HL-60/S4 treated with phorbol 12-myristate 13-acetate at 8.2 ng/mL for 4 days and 3 days (cell line): ENCODE results near the gene SPACA6.

Source experiments
- in situ Hi-C: fragments of 300-500 bp; cut with MboI; formaldehyde crosslinking; loops from 2 replicates; pipeline ENCODE4 v1.15.0; 2022; ENCODE audit warnings: low sequenced_read_pairs

Gene SPACA6

DNA sequence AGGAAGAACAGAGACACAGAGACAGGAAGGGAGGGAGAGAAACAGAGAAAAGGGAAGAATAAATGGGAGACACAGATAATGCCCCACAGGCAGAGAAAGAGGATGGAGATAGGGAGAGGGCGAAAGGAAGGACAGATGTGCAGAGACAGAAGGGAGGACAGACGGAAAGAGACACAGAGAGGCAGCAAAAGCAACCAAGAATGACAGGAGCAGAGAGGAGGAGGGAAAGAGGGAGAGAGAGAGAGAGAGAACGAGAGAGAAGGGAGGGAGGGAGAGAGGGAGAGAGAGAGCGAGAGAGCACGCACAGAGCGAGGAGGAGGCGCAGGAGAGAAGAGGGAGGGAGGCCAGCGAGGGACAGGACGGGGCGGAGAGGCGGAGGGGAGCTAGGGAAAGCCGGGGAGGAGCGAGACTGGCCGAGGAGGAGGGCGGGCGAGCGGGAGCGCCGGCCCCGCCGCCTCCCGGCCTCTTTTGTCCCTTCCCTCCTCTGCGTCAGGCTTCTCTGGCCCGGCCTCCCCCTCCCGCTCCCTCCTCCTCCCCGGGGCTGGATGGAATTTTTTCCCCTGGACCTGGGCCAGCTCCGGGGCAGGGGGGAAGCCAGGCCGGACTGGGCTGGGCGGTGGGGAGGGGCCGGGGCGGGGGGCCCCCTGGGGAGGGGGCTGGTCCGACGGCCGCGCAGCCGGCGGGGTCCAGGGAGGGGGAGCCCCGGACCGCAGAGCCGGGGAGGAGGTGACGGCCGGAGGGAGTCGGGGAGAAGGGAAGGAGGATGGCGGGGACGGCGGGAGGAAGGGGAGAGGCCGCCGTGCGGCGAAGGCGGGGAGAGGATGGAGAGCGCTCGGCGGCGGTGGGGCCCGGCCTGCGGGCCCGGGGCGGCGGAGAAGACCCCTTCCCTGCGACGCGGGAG lies 4.2 kb upstream of the SPACA6 start:
- in situ Hi-C loops, result no loop called here

DNA sequence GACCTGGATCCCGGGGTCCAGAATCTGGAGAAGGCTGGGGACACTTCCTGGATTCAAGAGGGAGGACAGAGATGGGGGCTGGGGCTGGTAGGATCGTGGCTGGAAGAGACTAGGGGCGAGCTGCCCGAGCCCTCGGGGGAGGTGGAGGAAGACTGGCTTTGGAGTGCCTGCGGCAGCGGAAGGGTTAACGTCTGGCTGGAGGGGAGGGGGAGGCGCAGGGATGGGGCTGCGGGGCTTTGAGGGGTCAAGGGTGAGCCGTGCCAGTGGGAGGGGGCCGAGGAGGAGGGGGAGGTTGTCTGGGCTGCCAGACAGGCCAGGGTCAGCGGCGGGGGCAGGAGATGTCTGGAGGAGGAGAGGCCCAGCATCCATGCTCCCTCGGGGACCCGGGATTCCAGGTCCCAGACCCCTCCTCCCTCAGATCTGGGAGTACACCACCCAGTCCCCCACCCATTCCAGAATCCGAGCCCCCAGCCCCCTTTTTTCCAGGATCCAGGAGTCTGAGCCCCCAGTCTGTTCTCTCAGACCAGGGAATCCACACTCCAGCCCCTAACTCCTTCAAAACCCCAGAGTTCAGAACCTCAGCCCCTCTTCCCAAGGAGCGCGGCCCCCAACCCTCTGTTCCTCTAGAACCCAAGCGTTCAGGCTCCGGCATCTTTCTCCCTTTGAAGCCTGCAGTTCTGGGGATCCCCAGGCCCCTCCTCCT lies 3.2 kb upstream of the SPACA6 start:
- in situ Hi-C loops, result no loop called here

DNA sequence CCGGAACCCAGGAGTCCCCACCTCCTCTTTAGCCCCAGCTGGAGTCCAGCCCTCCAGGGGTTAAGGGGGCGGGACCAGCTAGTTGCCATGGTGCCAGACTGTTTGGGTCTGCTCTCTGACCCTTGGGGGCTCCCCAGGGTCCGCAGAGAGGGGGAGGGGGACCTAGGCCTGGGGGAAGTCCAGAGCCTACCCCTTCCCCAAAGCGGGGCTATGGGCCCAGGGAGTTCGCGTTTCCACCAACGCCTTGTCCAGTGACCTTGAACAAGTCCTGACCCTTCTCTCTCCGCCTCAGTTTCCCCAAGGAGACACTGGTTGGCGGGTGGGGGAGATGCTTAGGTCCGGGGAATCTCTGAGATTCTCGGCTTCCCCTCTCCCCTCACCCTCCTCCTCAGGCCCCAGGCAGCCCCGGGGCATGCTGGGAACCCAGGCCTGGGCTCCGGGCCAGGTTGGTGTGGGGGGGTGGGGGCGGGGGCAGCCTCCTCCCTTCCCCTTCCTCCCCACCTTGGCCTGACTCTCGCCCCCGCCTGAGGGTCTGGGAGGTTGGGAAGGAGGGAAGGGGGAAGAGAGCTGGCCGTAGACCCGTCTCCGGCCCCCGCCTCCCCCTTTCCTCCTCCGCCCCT lies 2.6 kb upstream of the SPACA6 start:
- in situ Hi-C loops, result no loop called here

DNA sequence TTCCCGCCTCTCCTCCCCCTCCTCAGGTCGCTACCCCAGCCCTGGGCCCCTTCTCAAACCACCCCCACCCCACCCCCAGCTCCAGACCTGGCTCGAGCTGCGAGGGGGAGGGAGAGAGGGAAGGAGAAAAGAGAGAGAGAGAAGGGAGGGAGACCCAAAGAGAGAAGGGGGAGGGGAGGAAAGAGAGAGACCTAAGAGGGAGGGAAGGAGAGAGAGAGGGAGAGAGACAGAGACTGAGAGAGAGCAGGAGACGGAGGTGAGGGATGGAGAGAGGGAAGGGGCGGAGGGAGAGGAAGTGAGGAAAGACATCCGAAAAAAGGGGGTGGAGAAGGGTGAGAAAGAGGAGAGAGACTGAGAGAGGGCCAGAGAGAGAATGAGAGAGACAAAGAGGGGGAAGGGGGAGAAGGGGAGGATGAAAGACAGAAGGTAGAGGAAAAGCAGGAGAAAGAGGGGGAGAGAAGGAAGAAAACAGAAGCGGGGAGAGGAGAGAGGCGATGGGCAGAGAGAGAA lies 2.0 kb upstream of the SPACA6 start:
- in situ Hi-C loops, result no loop called here

DNA sequence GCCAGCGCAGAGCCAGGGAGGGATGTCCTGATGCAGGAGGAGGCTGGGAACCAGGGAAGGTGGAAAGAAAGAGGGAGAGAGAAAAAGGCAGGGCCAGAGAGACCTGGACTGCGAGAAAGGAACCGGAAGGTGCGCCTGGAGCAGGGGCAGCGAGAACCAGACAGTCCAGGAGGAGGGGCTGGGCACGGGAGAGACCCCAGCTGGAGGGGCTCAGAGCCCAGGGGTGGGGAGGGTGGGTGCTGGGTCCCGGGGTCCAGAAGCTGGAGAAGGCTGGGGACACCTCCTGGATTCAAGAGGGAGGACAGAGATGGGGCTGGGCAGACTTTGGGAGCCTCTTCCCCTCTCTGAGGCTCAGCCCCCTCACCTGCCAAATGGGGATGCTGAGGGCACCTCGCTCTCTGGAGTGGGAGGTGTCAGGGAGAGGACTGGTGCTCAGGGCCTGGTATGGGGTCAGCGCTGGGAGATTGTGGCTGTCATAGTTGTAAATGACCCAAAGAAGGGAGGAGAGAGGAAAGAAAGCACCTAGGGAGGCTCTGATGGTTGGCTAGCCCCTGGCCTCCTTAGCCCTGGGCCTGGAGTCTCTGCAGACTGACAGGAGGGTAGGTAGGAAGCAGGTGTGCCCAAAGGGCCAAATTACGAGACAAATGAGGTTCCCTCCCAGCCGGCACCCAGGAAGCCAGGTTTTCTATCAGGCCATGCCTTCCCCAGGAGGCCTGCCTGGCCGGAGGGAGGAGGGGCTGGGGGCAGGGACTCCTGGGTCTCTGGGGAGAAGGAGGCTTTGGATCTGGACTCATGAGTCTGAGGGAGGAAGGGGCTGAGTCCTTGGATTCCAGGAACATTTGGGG lies 1.3 kb upstream of the SPACA6 start:
- in situ Hi-C loops, result no loop called here

DNA sequence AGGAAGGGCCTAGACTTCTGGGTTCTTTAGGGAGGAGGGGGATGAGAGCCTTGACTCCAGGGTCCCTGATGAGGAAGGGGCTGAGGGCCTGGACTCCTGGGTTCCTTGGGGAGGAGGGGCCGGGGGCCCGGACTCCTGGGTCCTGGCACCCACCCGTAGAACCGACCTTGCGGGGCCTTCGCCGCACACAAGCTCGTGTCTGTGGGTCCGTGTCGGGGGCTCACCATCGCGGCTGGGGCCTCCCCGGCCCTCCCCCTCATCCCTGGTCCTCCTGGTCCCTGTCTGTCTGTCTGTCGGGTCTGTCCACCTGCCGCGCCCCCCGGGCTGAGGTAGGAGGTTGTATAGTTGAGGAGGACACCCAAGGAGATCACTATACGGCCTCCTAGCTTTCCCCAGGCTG lies 662 bp upstream of the SPACA6 start:
- in situ Hi-C loops, result no loop called here

DNA sequence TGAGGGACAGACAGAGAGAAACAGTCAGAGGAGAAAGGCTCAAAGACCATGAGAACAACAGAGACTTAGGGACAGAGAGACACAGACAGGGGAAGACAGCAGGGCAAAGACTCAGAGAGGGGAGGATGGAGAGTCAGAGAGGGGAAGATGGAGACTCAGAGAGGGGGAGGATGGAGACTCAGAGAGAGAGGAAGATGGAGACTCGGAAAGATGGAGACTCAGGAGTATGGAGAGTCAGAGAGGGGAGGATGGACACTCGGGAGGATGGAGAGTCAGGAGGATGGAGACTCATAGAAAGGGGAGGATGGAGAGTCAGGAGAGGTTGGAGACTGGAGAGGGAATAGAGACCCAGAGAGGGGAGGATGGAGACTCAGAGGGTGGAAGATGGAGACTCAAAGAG lies 689 bp downstream of the SPACA6 start:
- in situ Hi-C loops, result no loop called here

DNA sequence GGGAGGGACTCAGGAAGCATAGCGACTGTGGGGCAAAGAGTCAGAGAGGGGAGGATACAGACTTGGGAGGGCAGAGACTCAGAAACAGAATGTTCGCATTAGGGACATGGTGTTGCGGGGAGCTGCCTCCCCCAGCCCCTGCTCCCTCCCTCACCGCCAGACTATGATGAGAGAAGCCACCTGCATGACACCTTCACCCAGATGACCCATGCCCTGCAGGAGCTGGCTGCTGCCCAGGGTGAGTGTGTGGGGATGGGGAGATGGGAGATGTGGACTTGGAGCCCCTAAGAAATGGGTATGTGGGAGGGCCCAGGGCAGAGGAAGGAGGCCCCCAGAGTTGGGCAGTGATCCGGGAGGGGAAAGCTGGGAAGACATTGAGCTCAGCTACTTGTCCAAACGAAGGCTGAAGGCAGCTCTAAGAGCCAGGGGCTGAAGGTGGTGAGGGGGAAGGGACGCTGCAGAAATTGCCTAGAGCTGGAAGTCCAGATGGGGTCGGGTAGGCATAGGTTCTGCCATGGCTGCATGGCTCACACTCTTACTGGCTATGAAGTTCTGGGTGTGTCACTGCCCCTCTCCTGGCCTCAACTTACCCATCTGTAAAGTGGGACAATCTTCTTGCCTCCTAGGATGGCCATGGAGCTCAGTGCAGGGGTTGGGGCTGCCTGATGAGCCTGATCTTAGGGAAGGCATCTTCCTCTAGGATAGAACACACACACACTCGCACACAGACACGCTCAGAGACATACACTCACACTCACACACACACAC lies 1.4 kb downstream of the SPACA6 start:
- in situ Hi-C loops, result no loop called here

DNA sequence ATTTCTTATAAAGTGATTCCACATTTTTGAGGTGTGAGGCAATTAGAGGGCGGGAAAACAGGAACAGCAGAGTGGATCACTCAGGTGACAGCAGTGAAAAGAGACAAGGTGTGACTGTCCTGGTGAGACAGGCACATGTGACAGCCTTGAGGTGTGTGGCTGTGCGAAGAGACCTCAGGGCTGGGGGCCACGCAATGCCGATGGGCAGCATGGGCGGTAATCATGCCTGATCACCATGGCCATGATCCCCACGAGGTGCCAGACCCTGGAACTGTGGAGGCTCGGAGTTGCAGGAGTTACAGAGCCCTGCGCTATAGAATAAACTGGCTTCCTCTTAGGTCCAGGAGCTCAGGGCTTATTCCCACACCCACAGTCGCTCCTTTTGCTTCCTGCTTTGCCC lies 2.0 kb downstream of the SPACA6 start:
- in situ Hi-C loops, result no loop called here

DNA sequence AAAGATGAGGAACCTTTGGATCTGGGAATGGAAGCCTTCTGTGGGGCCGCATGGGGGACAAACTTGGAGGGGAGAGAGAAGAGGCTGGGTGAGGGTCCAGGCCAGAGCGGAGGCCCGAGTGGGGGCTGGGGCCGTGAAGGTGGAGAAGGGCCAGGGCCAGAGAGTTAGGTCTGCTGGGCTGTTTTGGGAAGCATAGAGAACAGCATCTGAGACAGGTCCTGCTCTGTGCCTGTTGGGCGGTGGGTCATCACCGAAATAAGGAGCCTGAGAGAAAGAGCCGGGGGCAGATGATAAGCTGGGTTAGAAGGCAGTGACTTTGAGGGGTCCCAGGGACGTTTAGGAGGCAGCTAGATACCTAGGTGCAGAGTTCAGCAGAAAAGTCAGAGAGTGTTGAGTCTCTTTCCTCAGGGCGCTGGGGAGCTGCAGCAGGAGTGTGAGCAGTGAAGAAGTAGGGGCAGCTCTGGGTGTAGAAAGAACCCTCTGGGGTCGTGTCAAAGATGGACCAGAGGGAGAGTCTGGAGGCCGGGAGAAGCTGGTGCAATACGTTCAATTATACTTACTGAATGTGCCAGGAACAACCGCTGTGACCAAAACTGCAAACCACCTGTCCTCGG lies 2.7 kb downstream of the SPACA6 start:
- in situ Hi-C loops, result no loop called here

DNA sequence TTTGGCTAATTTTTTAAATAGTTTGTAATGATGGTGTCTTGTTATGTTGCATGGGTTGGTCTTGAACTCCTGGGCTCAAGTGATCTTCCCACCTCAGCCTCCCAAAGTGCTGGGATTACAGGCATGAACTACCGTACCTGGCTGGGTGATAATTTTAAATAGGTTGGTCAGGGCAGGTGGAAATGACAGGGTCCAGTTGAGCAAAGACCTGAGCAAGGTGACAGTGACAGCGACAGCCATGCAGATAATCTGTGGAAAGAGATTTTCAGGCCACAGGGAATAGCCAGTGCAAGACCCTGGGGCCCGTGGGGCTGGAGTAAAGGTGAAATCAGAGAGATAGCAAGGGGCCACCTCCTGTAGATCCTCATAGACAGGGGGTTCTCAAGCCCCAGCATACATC lies 3.5 kb downstream of the SPACA6 start:
- in situ Hi-C loops, result no loop called here

DNA sequence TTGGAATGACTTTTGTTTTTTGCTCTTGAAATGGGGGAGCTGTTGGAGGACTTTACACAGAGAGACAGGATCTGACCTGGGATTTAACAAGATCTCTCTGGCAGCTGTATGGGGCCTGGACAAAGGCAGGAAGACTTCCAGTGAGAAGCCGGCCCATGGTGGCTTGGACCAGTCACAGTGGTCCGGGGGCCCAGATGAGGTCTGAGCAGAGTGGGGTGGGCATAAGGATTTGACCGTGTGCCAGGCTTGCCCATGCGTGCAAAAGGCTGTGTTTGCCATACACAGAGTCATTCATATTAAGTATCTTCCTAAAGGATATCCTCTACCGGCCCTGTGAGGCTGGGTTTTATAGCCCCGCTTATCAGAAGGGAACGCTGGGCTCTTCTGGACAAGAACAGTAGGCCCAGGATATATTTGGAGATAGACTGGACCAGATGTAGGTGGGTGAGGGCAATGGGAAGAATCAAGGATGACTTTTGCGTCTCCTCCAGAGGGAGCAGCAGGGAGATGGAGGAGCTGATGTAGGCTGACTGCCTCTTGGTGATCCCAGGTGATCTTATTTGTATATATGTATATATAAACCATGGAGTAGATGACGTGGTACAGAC lies 4.1 kb downstream of the SPACA6 start:
- in situ Hi-C loops, result no loop called here

DNA sequence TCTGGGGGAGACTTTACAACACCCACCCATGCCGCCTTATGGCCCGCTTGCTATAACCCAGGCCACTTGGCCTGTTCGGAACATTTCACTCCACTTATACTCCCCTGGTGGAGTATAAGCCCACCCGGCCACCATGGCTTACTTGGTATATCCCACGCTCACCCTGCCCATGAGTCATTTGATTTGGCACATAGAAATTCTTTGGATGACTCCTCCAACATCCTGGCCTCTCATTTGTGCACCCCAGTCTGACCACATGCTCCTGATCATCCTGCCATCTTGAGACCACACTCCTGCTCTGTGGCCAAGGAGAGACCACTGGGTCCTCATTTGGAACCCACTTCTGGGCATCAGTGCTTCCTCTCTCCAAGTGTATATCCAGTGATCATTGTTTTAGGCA lies 5.2 kb downstream of the SPACA6 start:
- in situ Hi-C loops, result no loop called here

DNA sequence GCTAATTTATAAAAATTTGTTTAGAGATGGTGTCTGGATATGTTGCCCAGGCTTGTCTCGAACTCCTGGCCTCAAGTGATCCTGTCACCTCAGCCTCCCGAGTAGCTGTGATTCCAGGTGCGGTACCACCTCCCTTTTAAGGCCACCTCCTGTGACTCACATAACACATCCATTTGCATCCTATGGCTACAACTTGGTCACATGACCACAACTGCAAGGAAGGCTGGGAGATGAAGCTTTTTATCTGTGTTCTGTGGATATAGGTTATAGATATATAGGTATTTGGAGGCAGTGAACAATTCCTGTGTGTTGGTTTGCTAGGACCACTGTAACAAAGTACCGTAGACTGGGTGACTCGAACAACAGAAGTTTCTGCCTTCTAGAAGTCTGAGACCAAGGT lies 6.0 kb downstream of the SPACA6 start:
- in situ Hi-C loops, result no loop called here

DNA sequence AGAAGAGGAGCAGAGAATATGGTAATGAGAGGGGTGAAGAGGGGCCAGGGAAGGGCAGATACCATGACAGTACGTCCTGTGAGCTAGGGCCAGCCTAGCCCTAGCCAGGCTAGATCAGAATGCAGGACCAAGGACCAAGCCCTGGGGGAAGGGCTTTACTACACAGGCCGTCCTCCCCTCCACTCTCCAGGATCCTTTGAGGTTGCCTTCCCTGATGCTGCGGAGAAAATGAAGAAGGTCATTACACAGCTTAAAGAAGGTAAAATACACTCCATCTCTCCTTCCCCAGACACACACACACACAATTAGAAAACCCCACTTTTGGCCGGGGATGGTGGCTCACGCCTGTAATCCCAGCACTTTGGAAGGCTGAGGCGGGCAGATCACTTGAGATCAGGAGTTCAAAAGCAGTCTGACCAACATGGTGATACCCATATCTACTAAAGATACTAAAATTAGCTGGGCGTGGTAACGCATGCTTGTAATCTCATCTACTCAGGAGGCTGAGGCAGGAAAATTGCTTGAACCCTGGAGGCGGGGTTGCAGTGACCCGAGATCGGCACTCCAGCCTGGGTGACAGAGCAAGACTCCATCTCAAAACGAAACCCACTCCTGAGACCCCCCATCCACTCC lies 8.5 kb downstream of the SPACA6 start:
- in situ Hi-C loops, result no loop called here

DNA sequence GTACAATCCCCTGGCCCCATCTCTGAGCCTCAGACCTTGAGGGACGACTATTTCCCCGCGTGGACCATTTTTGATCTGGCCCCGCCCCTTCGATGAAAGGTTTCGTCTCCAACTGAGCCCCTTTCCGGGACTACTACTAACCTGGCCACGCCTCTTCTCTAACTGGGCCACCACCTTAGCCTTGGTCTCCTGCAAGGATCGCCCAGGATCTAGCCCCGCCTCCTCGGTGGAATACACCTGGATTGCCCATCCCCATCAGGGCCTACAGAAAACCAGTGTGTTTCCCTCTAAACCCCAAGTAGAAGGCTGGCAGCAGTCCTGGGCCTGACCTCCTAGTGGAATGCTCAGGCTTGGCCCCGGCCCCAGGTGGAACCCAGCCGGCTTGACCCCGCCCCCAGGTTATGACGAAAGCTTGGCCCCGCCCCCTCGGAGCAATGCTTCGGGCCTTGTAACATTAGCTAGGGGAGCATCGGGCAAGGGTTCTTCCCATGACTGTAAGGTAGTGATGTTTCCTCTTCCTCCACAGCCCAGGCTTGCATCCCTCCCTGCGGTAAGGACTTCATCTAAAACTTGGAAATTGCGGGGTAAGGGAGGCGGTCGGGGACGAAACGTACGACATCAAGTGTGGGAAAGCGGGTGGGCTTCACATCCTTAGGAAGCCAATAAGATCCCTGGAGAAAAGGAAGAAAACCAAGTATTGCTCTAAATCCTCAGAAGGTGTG lies 9.1 kb downstream of the SPACA6 start:
- in situ Hi-C loops, result no loop called here

DNA sequence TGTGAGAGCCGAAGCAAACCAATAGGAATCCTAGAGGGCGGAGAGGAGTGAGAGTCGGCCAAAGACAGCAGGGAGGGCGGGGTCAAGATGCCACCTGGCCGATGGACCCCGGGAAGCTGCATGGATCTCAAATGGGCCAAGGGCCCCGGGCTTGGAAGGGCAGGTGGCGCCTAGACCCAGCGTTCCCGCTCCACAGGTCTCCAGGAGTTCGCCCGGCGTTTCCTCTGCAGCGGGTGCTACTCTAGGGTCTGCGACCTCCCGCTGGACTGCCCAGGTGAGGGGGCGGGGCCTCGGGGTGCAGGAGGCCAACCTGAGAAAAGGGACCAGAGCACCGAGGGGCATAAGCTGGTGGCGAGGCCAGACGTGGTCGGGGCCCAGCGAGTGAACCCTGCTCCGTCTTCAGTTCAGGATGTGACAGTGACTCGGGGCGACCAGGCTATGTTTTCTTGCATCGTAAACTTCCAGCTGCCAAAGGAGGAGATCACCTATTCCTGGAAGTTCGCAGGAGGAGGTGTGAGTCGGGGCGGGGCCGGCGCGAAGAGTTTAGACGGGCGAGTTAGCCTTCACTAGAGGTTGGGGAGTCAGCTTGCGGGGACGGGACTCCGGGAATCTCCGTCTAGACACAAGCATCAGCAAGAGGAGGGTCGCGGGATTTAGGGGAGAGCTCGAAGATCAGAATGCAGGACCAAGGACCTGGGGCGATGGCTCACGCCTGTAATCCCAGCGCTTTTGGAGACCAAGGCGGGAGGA lies 9.9 kb downstream of the SPACA6 start:
- in situ Hi-C loops, result no loop called here
